IMR-90 (cell line): ENCODE results near the gene ABO. TPM values are rescaled to one million over a fixed set of nuclear protein-coding genes. Genes with fewer than 3 reads are reported as not detected.

Experiments used
- ATAC-seq: fragments of 200-7000 bp; cut with Tn5 transposase; 2 replicates; pipeline ENCODE4 v1.9.1; 2020; ENCODE audit warnings: low read depth, mild to moderate bottlenecking, moderate library complexity
- BruUV-seq: library from RNA; stranded (reverse); fragments of 400-500 nt; replicated peaks from 2 replicates; lab custom pipeline; 2021; lab: Mats Ljungman, UMichigan
- CTCF ChIA-PET: fragments of 300-600 bp; formaldehyde crosslinking; extraction: SDS; loops from one replicate; lab custom pipeline; 2021; ENCODE audit warnings: antibody characterized with exemption; lab: Yijun Ruan, JAX
- POLR2A ChIA-PET: fragments of 300-600 bp; sonication (Branson Sonifier 250); formaldehyde crosslinking; loops from one replicate; lab custom pipeline; 2022; ENCODE audit warnings: antibody characterized with exemption; ENCODE audit not compliant: unreplicated experiment; lab: Charles Lee
- DNase-seq: peaks from one replicate; pipeline ENCODE4 v3.0.0; 2013
- H2AFZ ChIP-seq: replicated peaks from 2 replicates; pipeline ENCODE3; 2013; ENCODE audit warnings: low read length, mild to moderate bottlenecking; ENCODE audit not compliant: poor library complexity
- H2AK5ac ChIP-seq: 2 replicates; pipeline ENCODE4 v1.6.1; 2013; ENCODE audit warnings: low read depth, low read length, inconsistent platforms
- H2AK9ac ChIP-seq: replicated peaks from 2 replicates; pipeline ENCODE3; 2013; ENCODE audit warnings: mild to moderate bottlenecking, low read depth, low read length, moderate library complexity; ENCODE audit not compliant: poor library complexity
- H2BK120ac ChIP-seq: 2 replicates; pipeline ENCODE4 v1.6.1; 2013; ENCODE audit warnings: low read depth, low read length, inconsistent platforms
- H2BK15ac ChIP-seq: 3 replicates; pipeline ENCODE4 v1.6.1; 2013; ENCODE audit warnings: low read depth, low read length, inconsistent platforms
- H2BK20ac ChIP-seq: 2 replicates; pipeline ENCODE4 v1.6.1; 2013; ENCODE audit warnings: low read depth, mild to moderate bottlenecking, inconsistent platforms, low read length, moderate library complexity
- H2BK5ac ChIP-seq: 2 replicates; pipeline ENCODE4 v1.6.1; 2013; ENCODE audit warnings: mild to moderate bottlenecking, low read depth, low read length, inconsistent platforms; ENCODE audit not compliant: poor library complexity, severe bottlenecking
- H3K14ac ChIP-seq: replicated peaks from 2 replicates; pipeline ENCODE4 v1.6.1; 2013; ENCODE audit warnings: low read depth, low read length, inconsistent platforms
- H3K18ac ChIP-seq: 2 replicates; pipeline ENCODE4 v1.6.1; 2013; ENCODE audit warnings: low read depth, low read length, control low read depth
- H3K23ac ChIP-seq: 2 replicates; pipeline ENCODE4 v1.6.1; 2013; ENCODE audit warnings: low read depth, low read length, inconsistent platforms
- H3K27ac ChIP-seq: 2 replicates; pipeline ENCODE4 v1.5.1; 2013; ENCODE audit warnings: mild to moderate bottlenecking, control low read depth, low read length; ENCODE audit not compliant: insufficient read depth
- H3K27me3 ChIP-seq: 2 replicates; pipeline ENCODE4 v1.6.1; 2013; ENCODE audit warnings: low read length; ENCODE audit not compliant: control insufficient read depth, insufficient read depth
- H3K36me3 ChIP-seq: 2 replicates; pipeline ENCODE4 v1.6.1; 2013; ENCODE audit warnings: low read length, mixed read lengths; ENCODE audit not compliant: control insufficient read depth, insufficient read depth
- H3K4ac ChIP-seq: 2 replicates; pipeline ENCODE4 v1.6.1; 2013; ENCODE audit warnings: low read depth, low read length, inconsistent platforms
- H3K4me1 ChIP-seq: 2 replicates; pipeline ENCODE4 v1.6.1; 2013; ENCODE audit warnings: low read length, mixed read lengths; ENCODE audit not compliant: control insufficient read depth, insufficient read depth
- H3K4me2 ChIP-seq: 2 replicates; pipeline ENCODE4 v1.6.1; 2013; ENCODE audit warnings: low read depth, mild to moderate bottlenecking, control low read depth, low read length, moderate library complexity
- H3K4me3 ChIP-seq: 2 replicates; pipeline ENCODE4 v1.5.1; 2013; ENCODE audit warnings: low read depth, mild to moderate bottlenecking, control low read depth, low read length, moderate library complexity; ENCODE audit not compliant: insufficient read depth
- H3K56ac ChIP-seq: 2 replicates; pipeline ENCODE4 v1.6.1; 2013; ENCODE audit warnings: low read length, inconsistent platforms; ENCODE audit not compliant: insufficient read depth; ENCODE audit errors: extremely low read depth
- H3K79me1 ChIP-seq, 2 experiments: 2 replicates each; pipeline ENCODE4 v1.6.1; 2013; ENCODE audit warnings: low read length in 2 of 2, inconsistent platforms in 1 of 2, low read depth in 1 of 2
- H3K9ac ChIP-seq: 2 replicates; pipeline ENCODE4 v1.6.1; 2013; ENCODE audit warnings: low read depth, low read length, control low read depth
- H3K9me1 ChIP-seq: 2 replicates; pipeline ENCODE4 v1.6.1; 2013; ENCODE audit warnings: low read length, inconsistent platforms; ENCODE audit not compliant: insufficient read depth
- H3K9me3 ChIP-seq: 2 replicates; pipeline ENCODE4 v1.6.1; 2013; ENCODE audit warnings: low read length; ENCODE audit not compliant: control insufficient read depth, insufficient read depth
- H4K20me1 ChIP-seq: 2 replicates; pipeline ENCODE4 v1.6.1; 2013; ENCODE audit warnings: low read length, inconsistent platforms; ENCODE audit not compliant: insufficient read depth
- H4K5ac ChIP-seq: 2 replicates; pipeline ENCODE4 v1.6.1; 2013; ENCODE audit warnings: mild to moderate bottlenecking, low read depth, low read length, control low read depth
- H4K8ac ChIP-seq, 2 experiments: 2 replicates each; pipeline ENCODE4 v1.6.1; 2013; ENCODE audit warnings: low read depth in 2 of 2, low read length in 2 of 2, control low read depth in 1 of 2, inconsistent platforms in 1 of 2
- H4K91ac ChIP-seq: 2 replicates; pipeline ENCODE4 v1.6.1; 2013; ENCODE audit warnings: low read depth, low read length, inconsistent platforms; ENCODE audit not compliant: insufficient read depth
- BHLHE40 ChIP-seq: fragments of 150-350 bp; IDR thresholded peaks from 2 replicates; pipeline ENCODE4 v1.6.1; 2016; ENCODE audit warnings: mild to moderate bottlenecking, low read depth, low read length
- CHD1 ChIP-seq: IDR thresholded peaks from 2 replicates; pipeline ENCODE4 v1.6.1; 2012; ENCODE audit warnings: low read depth, low read length, improper control_type of control experiment
- CTCF ChIP-seq: conservative IDR thresholded peaks from 2 replicates; pipeline ENCODE4 v1.5.1; 2012; ENCODE audit warnings: mild to moderate bottlenecking, low read depth, low read length, improper control_type of control experiment
- FOS ChIP-seq: fragments of 150-350 bp; IDR thresholded peaks from 2 replicates; pipeline ENCODE4 v1.6.1; 2016; ENCODE audit warnings: low read depth, low read length
- MAFK ChIP-seq: IDR thresholded peaks from 2 replicates; pipeline ENCODE4 v1.6.1; 2012; ENCODE audit warnings: low read depth, low read length, improper control_type of control experiment
- MAZ ChIP-seq: IDR thresholded peaks from 2 replicates; pipeline ENCODE4 v1.6.1; 2012; ENCODE audit warnings: low read depth, mild to moderate bottlenecking, low read length, improper control_type of control experiment, moderate library complexity, borderline replicate concordance
- MXI1 ChIP-seq: IDR thresholded peaks from 2 replicates; pipeline ENCODE4 v1.6.1; 2012; ENCODE audit warnings: low read depth, mild to moderate bottlenecking, low read length, moderate library complexity, borderline replicate concordance
- NFE2L2 ChIP-seq: fragments of 150-350 bp; IDR thresholded peaks from 2 replicates; pipeline ENCODE4 v1.6.1; 2016; ENCODE audit warnings: low read depth, mild to moderate bottlenecking, low read length
- POLR2A ChIP-seq: IDR thresholded peaks from 2 replicates; pipeline ENCODE4 v1.6.1; 2012; ENCODE audit warnings: mild to moderate bottlenecking, low read depth, low read length
- RAD21 ChIP-seq: IDR thresholded peaks from 2 replicates; pipeline ENCODE4 v1.6.1; 2012; ENCODE audit warnings: low read length, improper control_type of control experiment
- RCOR1 ChIP-seq: IDR thresholded peaks from 2 replicates; pipeline ENCODE4 v1.6.1; 2012; ENCODE audit warnings: mild to moderate bottlenecking, low read length, improper control_type of control experiment; ENCODE audit not compliant: insufficient replicate concordance
- RFX5 ChIP-seq: IDR thresholded peaks from 2 replicates; pipeline ENCODE4 v1.8.0; 2012; ENCODE audit warnings: low read depth, mild to moderate bottlenecking, low read length, moderate library complexity
- SMC3 ChIP-seq: fragments of 150-350 bp; IDR thresholded peaks from 2 replicates; pipeline ENCODE4 v1.6.1; 2016; ENCODE audit warnings: low read depth, mild to moderate bottlenecking, antibody characterized with exemption, low read length, moderate library complexity
- USF2 ChIP-seq: fragments of 150-350 bp; IDR thresholded peaks from 2 replicates; pipeline ENCODE4 v1.6.1; 2017; ENCODE audit warnings: mild to moderate bottlenecking, antibody characterized with exemption, low read length, low read depth
- WGBS, 2 experiments: methylation state at CpG; one replicate each; pipeline versions ENCODE4 v1.1.5 to v1.1.7; 2013; ENCODE audit warnings: missing lambda C conversion rate in 2 of 2; ENCODE audit not compliant: insufficient read length in 1 of 2; ENCODE audit errors: extremely low coverage in 2 of 2; 5-methylcytosine and 5-hydroxymethylcytosine counted together
- dilution Hi-C: fragments of 300-500 bp; cut with HindIII; formaldehyde crosslinking; loops from one replicate; pipeline ENCODE4 v1.14.3; 2018; ENCODE audit warnings: low sequenced_read_pairs; ENCODE audit not compliant: unreplicated experiment
- in situ Hi-C: fragments of 300-500 bp; cut with MboI; formaldehyde crosslinking; loops from 3 replicates; pipeline ENCODE4 v1.14.3; 2019; ENCODE audit warnings: low sequenced_read_pairs, inconsistent platforms, mixed read lengths
- intact Hi-C: fragments of 100-400 bp; cut with micrococcal nuclease; formaldehyde crosslinking; loops from 2 replicates; pipeline ENCODE4 v1.10.0; 2022
- polyA plus RNA-seq, 3 experiments: library from polyadenylated mRNA; depleted of rRNA; stranded (reverse); fragments of >200 nt; gene quantifications; 2 replicates each; pipeline ENCODE4 v1.2.3, GENCODE V29; 2012; ENCODE audit warnings: low replicate concordance in 1 of 3
- total RNA-seq: library from RNA; depleted of rRNA; stranded (reverse); fragments of >200 nt; gene quantifications from 2 replicates; pipeline ENCODE4 v1.2.3, GENCODE V29; 2012
- TF ChIP-seq, protein P1 (sequence below): fragments of 150-350 bp; IDR thresholded peaks from 2 replicates; pipeline ENCODE4 v1.6.1; 2016; ENCODE audit warnings: low read depth, mild to moderate bottlenecking, low read length, moderate library complexity, borderline replicate concordance

Gene ABO
- total and polyA plus RNA-seq, 2 of the 4 experiments (the other 2 are of a cell fraction) = not detected

DNA sequence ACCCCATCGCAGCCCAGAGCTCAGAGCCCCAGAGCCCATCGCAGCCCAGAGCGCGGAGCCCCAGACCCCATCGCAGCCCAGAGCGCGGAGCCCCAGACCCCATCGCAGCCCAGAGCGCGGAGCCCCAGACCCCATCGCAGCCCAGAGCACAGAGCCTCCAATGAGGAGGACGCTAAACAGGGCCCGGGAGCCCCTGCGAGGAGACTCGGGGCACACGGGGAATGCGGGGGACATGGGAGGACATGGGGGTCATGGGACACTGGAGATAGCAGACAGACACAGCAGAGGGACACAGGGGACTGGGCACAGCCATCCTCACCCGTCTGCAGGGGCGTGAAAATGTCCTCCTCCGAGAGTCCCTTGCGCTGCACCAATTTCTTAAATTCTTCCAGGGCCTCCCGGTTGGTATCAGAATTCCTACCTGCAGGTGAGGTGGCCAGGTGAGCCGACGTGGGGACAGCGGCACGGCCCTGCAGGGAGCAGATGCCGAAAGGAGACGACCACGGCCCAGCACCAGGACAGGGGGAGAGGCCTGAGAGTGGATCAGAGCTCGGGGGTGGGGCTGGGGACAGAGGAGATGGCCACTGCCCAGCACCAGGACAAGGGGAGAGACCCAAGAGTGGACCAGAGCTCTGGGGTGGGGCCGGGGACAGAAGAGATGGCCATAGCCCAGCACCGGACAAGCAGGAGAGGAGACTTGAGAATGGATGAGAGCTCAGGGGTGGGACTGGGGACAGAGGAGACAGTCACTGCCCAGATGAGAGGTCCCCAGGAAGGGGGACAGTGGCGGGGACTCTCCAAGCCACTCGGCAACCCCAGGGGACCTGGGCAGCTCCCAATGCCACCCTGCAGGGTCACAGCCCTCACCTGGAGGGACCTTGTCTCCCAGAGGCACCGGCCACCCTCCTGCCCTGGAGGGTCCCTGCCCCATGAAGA lies 68.7 kb downstream of the ABO start:
- Histone ChIP-seq H2AK5ac (no peak overlapping the region), H3K18ac (no peak overlapping the region), H3K27ac (no peak overlapping the region), H3K9ac (no peak overlapping the region), H3K36me3 (no peaks in the 10 kb centered on the region), H4K5ac (no peak overlapping the region), H3K27me3 (peaks cover 33% of the 10 kb centered on the region), H3K9me3 (no peaks in the 10 kb centered on the region; the same call in 1 of the 2 replicates), H3K9me1 (no peaks in the 10 kb centered on the region), H2BK5ac (no peak overlapping the region), H3K4me1 (no peaks in the 10 kb centered on the region), H3K79me1 (no peaks in the 10 kb centered on the region), H2BK15ac (no peak overlapping the region), H3K4me3 (no peak overlapping the region), H3K14ac (no peak overlapping the region), H4K8ac (no peak overlapping the region), H2AFZ (no peak overlapping the region), H3K56ac (no peak overlapping the region), H2BK120ac (no peak overlapping the region), H2BK20ac (no peak overlapping the region), H3K4me2 (no peak overlapping the region), H2AK9ac (no peak overlapping the region), H3K4ac (no peak overlapping the region), H4K91ac (no peak overlapping the region), H3K23ac (no peak overlapping the region), H4K20me1 (no peaks in the 10 kb centered on the region)
- WGBS, 2 experiments = 68% methylated on average over 10 of the region's 35 CpGs; no CpG with 5 or more reads in 1 of the 2 experiments
- dilution Hi-C loops = no loop called here
- ChIA-PET POLR2A (no interaction called here), CTCF (no interaction called here)
- no TSS peak for BruUV-seq
- intact Hi-C loops = no loop called here
- in situ Hi-C loops = no loop called here
- no peak for ATAC-seq
- no peak for TF ChIP-seq RFX5
- TF ChIP-seq POLR2A = no peak
- TF ChIP-seq MAZ = no peak
- TF ChIP-seq CHD1 = no peak
- TF ChIP-seq CTCF = no peak
- no peak for TF ChIP-seq RAD21
- TF ChIP-seq, protein P1, sequence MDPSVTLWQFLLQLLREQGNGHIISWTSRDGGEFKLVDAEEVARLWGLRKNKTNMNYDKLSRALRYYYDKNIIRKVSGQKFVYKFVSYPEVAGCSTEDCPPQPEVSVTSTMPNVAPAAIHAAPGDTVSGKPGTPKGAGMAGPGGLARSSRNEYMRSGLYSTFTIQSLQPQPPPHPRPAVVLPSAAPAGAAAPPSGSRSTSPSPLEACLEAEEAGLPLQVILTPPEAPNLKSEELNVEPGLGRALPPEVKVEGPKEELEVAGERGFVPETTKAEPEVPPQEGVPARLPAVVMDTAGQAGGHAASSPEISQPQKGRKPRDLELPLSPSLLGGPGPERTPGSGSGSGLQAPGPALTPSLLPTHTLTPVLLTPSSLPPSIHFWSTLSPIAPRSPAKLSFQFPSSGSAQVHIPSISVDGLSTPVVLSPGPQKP = no peak
- no peak for TF ChIP-seq NFE2L2
- TF ChIP-seq MXI1 = no peak
- no peak for TF ChIP-seq USF2
- no peak for TF ChIP-seq BHLHE40
- TF ChIP-seq SMC3 = no peak
- TF ChIP-seq RCOR1 = no peak
- no peak for TF ChIP-seq FOS
- no peak for TF ChIP-seq MAFK
- no peak for DNase-seq
